Measurements from ENCODE around the gene CRYBA1. TPM values are rescaled to one million over a fixed set of nuclear protein-coding genes. Genes with fewer than 3 reads are reported as not detected.

CRYBA1 gene
- total RNA-seq, 1 experiment from 2014 or later: not detected

DNA sequence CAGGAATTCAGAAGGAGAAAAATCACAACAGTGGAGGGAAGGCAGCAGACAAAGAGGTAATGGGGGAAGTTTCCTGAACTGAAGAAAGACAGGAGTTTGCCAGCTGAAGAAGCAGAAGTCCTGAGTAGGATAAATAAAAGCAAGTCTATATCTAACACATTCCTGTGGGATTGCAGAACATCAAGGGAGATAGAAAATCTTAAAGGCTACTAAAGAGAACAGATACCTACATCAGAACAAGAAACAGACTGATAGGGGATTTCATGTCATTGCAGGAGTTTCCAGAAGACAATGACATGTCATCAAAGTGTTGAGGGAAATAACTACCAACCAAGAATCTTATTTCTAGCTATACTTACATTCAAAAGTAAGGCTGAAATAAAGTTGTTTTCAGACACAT is 21.3 kb upstream of the CRYBA1 start:
- H3K9ac ChIP-seq (ENCODE audit: low read length): no peak overlapping the region
- H4K20me1 ChIP-seq (ENCODE audit: insufficient read depth): no peaks in the 10 kb centered on the region
- no peak overlapping the region for H3K4me2 ChIP-seq (ENCODE audit: low read length)
- TF ChIP-seq JUND (IDR thresholded peaks at IDR 0.05) (no peak), CBX3 (IDR thresholded peaks at IDR 0.05; ENCODE audit: low read depth) (no peak), CEBPB (IDR thresholded peaks at IDR 0.05; ENCODE audit: low read depth) (no peak), RAD21 (IDR thresholded peaks at IDR 0.05; ENCODE audit: low read depth) (no peak)
- TF ChIP-seq, protein P1, sequence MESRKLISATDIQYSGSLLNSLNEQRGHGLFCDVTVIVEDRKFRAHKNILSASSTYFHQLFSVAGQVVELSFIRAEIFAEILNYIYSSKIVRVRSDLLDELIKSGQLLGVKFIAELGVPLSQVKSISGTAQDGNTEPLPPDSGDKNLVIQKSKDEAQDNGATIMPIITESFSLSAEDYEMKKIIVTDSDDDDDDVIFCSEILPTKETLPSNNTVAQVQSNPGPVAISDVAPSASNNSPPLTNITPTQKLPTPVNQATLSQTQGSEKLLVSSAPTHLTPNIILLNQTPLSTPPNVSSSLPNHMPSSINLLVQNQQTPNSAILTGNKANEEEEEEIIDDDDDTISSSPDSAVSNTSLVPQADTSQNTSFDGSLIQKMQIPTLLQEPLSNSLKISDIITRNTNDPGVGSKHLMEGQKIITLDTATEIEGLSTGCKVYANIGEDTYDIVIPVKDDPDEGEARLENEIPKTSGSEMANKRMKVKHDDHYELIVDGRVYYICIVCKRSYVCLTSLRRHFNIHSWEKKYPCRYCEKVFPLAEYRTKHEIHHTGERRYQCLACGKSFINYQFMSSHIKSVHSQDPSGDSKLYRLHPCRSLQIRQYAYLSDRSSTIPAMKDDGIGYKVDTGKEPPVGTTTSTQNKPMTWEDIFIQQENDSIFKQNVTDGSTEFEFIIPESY (IDR thresholded peaks at IDR 0.05; ENCODE audit: extremely low read depth, insufficient replicate concordance, low read length): no peak
- TF ChIP-seq, protein P2, sequence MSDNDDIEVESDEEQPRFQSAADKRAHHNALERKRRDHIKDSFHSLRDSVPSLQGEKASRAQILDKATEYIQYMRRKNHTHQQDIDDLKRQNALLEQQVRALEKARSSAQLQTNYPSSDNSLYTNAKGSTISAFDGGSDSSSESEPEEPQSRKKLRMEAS (IDR thresholded peaks at IDR 0.05): no peak
- RAD21 ChIA-PET (ENCODE audit: low non-redundant PET in 1 of 2, low total read pairs in 2 of 2, uncharacterized antibody in 2 of 2, unreplicated experiment in 2 of 2): no interaction called here
- POLR2A ChIA-PET: no interaction called here
- CTCF ChIA-PET: interaction anchor here (0.7 to 1.2 kb wide), 2 partner anchors 27 to 77 kb away, joined by 4 read pairs; no protein-coding TSS in a partner anchor
- no peak overlapping the region for H3K27ac ChIP-seq (ENCODE audit: low read depth, low read length)
- H3K9me3 ChIP-seq (ENCODE audit: control insufficient read depth in 1 of 2, insufficient read depth in 1 of 2, low read depth in 1 of 2, low read length in 2 of 2): no peaks in the 10 kb centered on the region
- ATAC-seq (no peak), DNase-seq (ENCODE audit: low read depth, low spot score) (no peak)
- intact Hi-C loops (cut with micrococcal nuclease): no loop called here
- BruUV-seq (replicated peaks): no TSS peak
- H3K79me2 ChIP-seq (ENCODE audit: insufficient read depth, low read length): peaks cover 18% of the 10 kb centered on the region; the same call in 1 of the 2 replicates
- no peaks in the 10 kb centered on the region for H3K4me1 ChIP-seq (ENCODE audit: control insufficient read depth in 1 of 2, insufficient read depth in 2 of 2, low read length in 2 of 2)
- H2AFZ ChIP-seq (ENCODE audit: low read depth, low read length, poor library complexity, severe bottlenecking): no peak overlapping the region
- no peak overlapping the region for H3K4me3 ChIP-seq (replicated peaks in 1 of 2; ENCODE audit: low read depth in 1 of 2, low read length in 2 of 2)
- H3K36me3 ChIP-seq (ENCODE audit: control insufficient read depth in 1 of 2, insufficient read depth in 2 of 2, low read length in 2 of 2): no peaks in the 10 kb centered on the region
- no peaks in the 10 kb centered on the region for H3K27me3 ChIP-seq (ENCODE audit: insufficient read depth, low read length)
- no peaks in the 10 kb centered on the region for H3K9me2 ChIP-seq (ENCODE audit: insufficient read depth)

DNA sequence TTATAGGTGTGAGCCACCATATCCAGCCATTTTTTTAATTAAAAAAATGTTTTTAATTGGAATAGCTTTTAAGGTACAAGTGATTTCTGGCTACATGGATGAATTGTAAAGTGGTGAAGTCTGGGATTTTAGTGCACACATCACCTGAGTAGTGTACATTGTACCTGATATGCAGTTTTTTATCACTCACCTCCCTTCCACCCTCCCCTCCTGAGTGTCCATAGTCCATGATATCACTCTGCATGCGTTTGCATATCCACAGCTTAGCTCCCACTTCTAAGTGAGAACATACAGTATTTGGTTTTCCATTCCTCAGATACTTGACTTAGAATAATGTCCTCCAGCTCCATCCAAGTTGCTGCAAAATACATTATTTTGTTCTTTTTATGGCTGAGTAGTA is 13.4 kb upstream of the CRYBA1 start:
- no peak overlapping the region for H3K4me2 ChIP-seq (ENCODE audit: low read length)
- H3K9me2 ChIP-seq (ENCODE audit: insufficient read depth): no peaks in the 10 kb centered on the region
- ChIA-PET POLR2A (no interaction called here), CTCF (interaction anchor here (0.7 to 1.5 kb wide), 2 partner anchors 13 to 18 kb away, joined by 3 to 6 read pairs; no protein-coding TSS in a partner anchor), RAD21 (ENCODE audit: low non-redundant PET in 1 of 2, low total read pairs in 2 of 2, uncharacterized antibody in 2 of 2, unreplicated experiment in 2 of 2) (no interaction called here)
- BruUV-seq (replicated peaks): no TSS peak
- H3K27ac ChIP-seq (ENCODE audit: low read depth, low read length): no peak overlapping the region
- 0 out of 2 replicates have a peak, but pooled peaks cover 2% of the 10 kb centered on the region for H4K20me1 ChIP-seq (ENCODE audit: insufficient read depth)
- ATAC-seq (no peak), DNase-seq (ENCODE audit: low read depth, low spot score) (no peak)
- peaks cover 0 to 4% of the 10 kb centered on the region in 2 experiments; a peak in 1 of 4 replicates for H3K4me1 ChIP-seq (ENCODE audit: control insufficient read depth in 1 of 2, insufficient read depth in 2 of 2, low read length in 2 of 2)
- peaks cover 28% of the 10 kb centered on the region for H3K79me2 ChIP-seq (ENCODE audit: insufficient read depth, low read length)
- H3K36me3 ChIP-seq (ENCODE audit: control insufficient read depth in 1 of 2, insufficient read depth in 2 of 2, low read length in 2 of 2): peaks cover 0 to 10% of the 10 kb centered on the region in 2 experiments; a peak in 2 of 4 replicates
- no peak overlapping the region for H3K9ac ChIP-seq (ENCODE audit: low read length)
- no peak overlapping the region for H2AFZ ChIP-seq (ENCODE audit: low read depth, low read length, poor library complexity, severe bottlenecking)
- intact Hi-C loops (cut with micrococcal nuclease): no loop called here
- no peaks in the 10 kb centered on the region for H3K9me3 ChIP-seq (ENCODE audit: control insufficient read depth in 1 of 2, insufficient read depth in 1 of 2, low read depth in 1 of 2, low read length in 2 of 2)
- H3K27me3 ChIP-seq (ENCODE audit: insufficient read depth, low read length): no peaks in the 10 kb centered on the region
- H3K4me3 ChIP-seq (replicated peaks in 1 of 2; ENCODE audit: low read depth in 1 of 2, low read length in 2 of 2): no peak overlapping the region
- TF ChIP-seq FOSL1 (IDR thresholded peaks at IDR 0.05; ENCODE audit: low read depth) (no peak), EGR1 (IDR thresholded peaks at IDR 0.05; ENCODE audit: low read depth) (no peak), EZH2phosphoT487 (IDR thresholded peaks at IDR 0.05; ENCODE audit: borderline replicate concordance) (no peak), SIN3A (IDR thresholded peaks at IDR 0.05; ENCODE audit: low read depth) (no peak), TCF7L2 (IDR thresholded peaks at IDR 0.05; ENCODE audit: borderline replicate concordance, extremely low read depth, insufficient read depth, insufficient read length) (no peak), SRF (IDR thresholded peaks at IDR 0.05; ENCODE audit: low read depth) (no peak), RAD21 (IDR thresholded peaks at IDR 0.05; ENCODE audit: low read depth) (no peak), ZNF274 (IDR thresholded peaks at IDR 0.05; ENCODE audit: low read depth, low read length) (no peak), POLR2AphosphoS5 (IDR thresholded peaks at IDR 0.05; ENCODE audit: low read depth, low read length) (no peak), ZFX (IDR thresholded peaks at IDR 0.05) (no peak)
- TF ChIP-seq, protein P3, sequence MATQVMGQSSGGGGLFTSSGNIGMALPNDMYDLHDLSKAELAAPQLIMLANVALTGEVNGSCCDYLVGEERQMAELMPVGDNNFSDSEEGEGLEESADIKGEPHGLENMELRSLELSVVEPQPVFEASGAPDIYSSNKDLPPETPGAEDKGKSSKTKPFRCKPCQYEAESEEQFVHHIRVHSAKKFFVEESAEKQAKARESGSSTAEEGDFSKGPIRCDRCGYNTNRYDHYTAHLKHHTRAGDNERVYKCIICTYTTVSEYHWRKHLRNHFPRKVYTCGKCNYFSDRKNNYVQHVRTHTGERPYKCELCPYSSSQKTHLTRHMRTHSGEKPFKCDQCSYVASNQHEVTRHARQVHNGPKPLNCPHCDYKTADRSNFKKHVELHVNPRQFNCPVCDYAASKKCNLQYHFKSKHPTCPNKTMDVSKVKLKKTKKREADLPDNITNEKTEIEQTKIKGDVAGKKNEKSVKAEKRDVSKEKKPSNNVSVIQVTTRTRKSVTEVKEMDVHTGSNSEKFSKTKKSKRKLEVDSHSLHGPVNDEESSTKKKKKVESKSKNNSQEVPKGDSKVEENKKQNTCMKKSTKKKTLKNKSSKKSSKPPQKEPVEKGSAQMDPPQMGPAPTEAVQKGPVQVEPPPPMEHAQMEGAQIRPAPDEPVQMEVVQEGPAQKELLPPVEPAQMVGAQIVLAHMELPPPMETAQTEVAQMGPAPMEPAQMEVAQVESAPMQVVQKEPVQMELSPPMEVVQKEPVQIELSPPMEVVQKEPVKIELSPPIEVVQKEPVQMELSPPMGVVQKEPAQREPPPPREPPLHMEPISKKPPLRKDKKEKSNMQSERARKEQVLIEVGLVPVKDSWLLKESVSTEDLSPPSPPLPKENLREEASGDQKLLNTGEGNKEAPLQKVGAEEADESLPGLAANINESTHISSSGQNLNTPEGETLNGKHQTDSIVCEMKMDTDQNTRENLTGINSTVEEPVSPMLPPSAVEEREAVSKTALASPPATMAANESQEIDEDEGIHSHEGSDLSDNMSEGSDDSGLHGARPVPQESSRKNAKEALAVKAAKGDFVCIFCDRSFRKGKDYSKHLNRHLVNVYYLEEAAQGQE (IDR thresholded peaks at IDR 0.05; ENCODE audit: low read depth): no peak
- TF ChIP-seq, protein P2 (IDR thresholded peaks at IDR 0.05): no peak
